Panc1 (cell line): ENCODE measurements around the gene RPL23.
A peak's percentile ranks its signal among the peaks of the same experiment; 100 is the strongest.

Experiments
- POLR2AphosphoS5 ChIP-seq: IDR thresholded peaks from 2 replicates; pipeline ENCODE4 v1.6.1; 2012; ENCODE audit warnings: mild to moderate bottlenecking, low read depth, low read length, moderate library complexity
- TCF7L2 ChIP-seq: IDR thresholded peaks from 2 replicates; pipeline ENCODE4 v1.6.1; 2011; ENCODE audit warnings: mild to moderate bottlenecking, low read depth, low read length, inconsistent platforms
- TF ChIP-seq, protein P1 (sequence below): fragments of 450-650 bp; IDR thresholded peaks from 2 replicates; pipeline ENCODE4 v1.5.1; 2017; ENCODE audit warnings: mild to moderate bottlenecking
- TF ChIP-seq, protein P2 (sequence below), 2 experiments: IDR thresholded peaks; 2 replicates each; pipeline ENCODE4 v1.6.1; 2011 to 2012; ENCODE audit warnings: low read depth in 2 of 2, control low read depth in 1 of 2, low read length in 1 of 2, mild to moderate bottlenecking in 1 of 2, moderate library complexity in 1 of 2; ENCODE audit not compliant: insufficient read depth in 1 of 2

DNA sequence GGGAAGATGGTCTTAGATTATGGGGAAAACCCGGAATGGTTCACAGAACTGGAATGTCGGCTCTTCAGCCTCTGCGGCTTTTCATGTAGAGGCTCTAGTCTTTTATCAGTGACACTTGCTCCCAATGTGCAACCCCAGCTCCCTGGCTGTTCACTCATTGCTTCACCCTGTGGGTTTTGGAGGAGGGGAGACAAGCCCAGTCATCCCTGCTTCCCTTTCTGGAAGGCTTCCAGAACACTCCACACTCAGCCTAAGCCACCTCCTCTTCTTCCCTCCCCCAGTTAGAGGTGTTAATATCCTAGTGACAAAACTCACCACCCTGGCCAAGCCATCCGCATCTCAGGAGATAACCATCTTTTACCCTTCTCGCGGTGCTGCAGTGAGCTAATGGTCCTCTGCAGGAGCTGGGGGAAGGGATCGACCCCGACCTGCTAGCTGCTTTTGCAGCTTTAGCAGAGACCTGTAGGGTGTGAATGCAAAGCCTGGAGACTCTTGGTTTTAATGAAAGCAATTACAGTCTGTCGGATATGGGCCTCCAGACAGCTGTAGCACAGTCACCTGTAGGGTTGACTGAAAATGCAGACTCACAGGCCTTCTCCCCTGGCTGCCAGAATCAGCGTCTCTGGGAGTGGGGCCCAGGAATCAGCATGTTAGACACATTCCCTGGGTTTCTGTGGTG, 47.6 kb upstream of the RPL23 start:
- TF ChIP-seq, protein P1, sequence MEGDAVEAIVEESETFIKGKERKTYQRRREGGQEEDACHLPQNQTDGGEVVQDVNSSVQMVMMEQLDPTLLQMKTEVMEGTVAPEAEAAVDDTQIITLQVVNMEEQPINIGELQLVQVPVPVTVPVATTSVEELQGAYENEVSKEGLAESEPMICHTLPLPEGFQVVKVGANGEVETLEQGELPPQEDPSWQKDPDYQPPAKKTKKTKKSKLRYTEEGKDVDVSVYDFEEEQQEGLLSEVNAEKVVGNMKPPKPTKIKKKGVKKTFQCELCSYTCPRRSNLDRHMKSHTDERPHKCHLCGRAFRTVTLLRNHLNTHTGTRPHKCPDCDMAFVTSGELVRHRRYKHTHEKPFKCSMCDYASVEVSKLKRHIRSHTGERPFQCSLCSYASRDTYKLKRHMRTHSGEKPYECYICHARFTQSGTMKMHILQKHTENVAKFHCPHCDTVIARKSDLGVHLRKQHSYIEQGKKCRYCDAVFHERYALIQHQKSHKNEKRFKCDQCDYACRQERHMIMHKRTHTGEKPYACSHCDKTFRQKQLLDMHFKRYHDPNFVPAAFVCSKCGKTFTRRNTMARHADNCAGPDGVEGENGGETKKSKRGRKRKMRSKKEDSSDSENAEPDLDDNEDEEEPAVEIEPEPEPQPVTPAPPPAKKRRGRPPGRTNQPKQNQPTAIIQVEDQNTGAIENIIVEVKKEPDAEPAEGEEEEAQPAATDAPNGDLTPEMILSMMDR, result no peak
- TF ChIP-seq, protein P2, sequence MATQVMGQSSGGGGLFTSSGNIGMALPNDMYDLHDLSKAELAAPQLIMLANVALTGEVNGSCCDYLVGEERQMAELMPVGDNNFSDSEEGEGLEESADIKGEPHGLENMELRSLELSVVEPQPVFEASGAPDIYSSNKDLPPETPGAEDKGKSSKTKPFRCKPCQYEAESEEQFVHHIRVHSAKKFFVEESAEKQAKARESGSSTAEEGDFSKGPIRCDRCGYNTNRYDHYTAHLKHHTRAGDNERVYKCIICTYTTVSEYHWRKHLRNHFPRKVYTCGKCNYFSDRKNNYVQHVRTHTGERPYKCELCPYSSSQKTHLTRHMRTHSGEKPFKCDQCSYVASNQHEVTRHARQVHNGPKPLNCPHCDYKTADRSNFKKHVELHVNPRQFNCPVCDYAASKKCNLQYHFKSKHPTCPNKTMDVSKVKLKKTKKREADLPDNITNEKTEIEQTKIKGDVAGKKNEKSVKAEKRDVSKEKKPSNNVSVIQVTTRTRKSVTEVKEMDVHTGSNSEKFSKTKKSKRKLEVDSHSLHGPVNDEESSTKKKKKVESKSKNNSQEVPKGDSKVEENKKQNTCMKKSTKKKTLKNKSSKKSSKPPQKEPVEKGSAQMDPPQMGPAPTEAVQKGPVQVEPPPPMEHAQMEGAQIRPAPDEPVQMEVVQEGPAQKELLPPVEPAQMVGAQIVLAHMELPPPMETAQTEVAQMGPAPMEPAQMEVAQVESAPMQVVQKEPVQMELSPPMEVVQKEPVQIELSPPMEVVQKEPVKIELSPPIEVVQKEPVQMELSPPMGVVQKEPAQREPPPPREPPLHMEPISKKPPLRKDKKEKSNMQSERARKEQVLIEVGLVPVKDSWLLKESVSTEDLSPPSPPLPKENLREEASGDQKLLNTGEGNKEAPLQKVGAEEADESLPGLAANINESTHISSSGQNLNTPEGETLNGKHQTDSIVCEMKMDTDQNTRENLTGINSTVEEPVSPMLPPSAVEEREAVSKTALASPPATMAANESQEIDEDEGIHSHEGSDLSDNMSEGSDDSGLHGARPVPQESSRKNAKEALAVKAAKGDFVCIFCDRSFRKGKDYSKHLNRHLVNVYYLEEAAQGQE (IDR thresholded peaks at IDR 0.05; ENCODE audit: insufficient read depth in 1 of 2, low read depth in 2 of 2, low read length in 1 of 2), result no peak
- TF ChIP-seq POLR2AphosphoS5 (no peak; the same call in 1 of the 2 replicates), TCF7L2 (peak; percentile 55; the same call in 1 of the 2 replicates)
